Measurements from ENCODE around the gene CPED1. TPM values are rescaled to one million over a fixed set of nuclear protein-coding genes. Genes with fewer than 3 reads are reported as not detected.

The CPED1 gene
- total and polyA plus RNA-seq, 2 experiments from 2014 or later: 0.17 to 0.47 TPM

DNA sequence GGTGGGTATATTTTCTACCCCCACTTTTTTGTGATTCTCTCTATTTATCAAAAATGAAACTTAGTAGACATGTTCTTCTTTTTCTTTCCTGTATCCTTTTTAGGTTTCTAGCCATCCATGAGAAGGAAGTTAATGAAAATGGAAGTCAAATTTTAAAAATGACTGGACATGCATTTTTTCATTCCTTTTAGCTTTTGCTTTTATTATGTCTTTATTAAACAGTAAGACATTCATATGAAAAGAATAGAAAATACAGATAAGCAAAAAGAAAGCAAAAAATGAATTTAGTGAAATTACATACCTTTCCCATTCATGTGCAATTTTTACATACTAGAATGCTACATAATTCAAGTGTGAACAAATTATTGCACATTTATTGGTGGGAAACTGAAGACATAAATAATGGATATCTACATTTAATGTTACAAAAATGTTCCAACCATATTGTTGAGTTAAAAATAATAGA, 88.7 kb downstream of the CPED1 start (continued):
- TF ChIP-seq, protein P1, sequence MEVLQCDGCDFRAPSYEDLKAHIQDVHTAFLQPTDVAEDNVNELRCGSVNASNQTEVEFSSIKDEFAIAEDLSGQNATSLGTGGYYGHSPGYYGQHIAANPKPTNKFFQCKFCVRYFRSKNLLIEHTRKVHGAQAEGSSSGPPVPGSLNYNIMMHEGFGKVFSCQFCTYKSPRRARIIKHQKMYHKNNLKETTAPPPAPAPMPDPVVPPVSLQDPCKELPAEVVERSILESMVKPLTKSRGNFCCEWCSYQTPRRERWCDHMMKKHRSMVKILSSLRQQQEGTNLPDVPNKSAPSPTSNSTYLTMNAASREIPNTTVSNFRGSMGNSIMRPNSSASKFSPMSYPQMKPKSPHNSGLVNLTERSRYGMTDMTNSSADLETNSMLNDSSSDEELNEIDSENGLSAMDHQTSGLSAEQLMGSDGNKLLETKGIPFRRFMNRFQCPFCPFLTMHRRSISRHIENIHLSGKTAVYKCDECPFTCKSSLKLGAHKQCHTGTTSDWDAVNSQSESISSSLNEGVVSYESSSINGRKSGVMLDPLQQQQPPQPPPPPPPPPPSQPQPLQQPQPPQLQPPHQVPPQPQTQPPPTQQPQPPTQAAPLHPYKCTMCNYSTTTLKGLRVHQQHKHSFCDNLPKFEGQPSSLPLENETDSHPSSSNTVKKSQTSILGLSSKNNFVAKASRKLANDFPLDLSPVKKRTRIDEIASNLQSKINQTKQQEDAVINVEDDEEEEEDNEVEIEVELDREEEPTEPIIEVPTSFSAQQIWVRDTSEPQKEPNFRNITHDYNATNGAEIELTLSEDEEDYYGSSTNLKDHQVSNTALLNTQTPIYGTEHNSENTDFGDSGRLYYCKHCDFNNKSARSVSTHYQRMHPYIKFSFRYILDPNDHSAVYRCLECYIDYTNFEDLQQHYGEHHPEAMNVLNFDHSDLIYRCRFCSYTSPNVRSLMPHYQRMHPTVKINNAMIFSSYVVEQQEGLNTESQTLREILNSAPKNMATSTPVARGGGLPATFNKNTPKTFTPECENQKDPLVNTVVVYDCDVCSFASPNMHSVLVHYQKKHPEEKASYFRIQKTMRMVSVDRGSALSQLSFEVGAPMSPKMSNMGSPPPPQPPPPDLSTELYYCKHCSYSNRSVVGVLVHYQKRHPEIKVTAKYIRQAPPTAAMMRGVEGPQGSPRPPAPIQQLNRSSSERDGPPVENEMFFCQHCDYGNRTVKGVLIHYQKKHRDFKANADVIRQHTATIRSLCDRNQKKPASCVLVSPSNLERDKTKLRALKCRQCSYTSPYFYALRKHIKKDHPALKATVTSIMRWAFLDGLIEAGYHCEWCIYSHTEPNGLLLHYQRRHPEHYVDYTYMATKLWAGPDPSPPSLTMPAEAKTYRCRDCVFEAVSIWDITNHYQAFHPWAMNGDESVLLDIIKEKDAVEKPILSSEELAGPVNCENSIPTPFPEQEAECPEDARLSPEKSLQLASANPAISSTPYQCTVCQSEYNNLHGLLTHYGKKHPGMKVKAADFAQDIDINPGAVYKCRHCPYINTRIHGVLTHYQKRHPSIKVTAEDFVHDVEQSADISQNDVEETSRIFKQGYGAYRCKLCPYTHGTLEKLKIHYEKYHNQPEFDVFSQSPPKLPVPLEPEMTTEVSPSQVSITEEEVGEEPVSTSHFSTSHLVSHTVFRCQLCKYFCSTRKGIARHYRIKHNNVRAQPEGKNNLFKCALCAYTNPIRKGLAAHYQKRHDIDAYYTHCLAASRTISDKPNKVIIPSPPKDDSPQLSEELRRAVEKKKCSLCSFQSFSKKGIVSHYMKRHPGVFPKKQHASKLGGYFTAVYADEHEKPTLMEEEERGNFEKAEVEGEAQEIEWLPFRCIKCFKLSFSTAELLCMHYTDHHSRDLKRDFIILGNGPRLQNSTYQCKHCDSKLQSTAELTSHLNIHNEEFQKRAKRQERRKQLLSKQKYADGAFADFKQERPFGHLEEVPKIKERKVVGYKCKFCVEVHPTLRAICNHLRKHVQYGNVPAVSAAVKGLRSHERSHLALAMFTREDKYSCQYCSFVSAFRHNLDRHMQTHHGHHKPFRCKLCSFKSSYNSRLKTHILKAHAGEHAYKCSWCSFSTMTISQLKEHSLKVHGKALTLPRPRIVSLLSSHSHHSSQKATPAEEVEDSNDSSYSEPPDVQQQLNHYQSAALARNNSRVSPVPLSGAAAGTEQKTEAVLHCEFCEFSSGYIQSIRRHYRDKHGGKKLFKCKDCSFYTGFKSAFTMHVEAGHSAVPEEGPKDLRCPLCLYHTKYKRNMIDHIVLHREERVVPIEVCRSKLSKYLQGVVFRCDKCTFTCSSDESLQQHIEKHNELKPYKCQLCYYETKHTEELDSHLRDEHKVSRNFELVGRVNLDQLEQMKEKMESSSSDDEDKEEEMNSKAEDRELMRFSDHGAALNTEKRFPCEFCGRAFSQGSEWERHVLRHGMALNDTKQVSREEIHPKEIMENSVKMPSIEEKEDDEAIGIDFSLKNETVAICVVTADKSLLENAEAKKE (CRISPR knock-in tag; IDR thresholded peaks at IDR 0.05): no peak
- TF ChIP-seq EZH2 (IDR thresholded peaks at IDR 0.05; ENCODE audit: low read depth, unreplicated experiment) (no peak), CREB1 (CRISPR knock-in tag; IDR thresholded peaks at IDR 0.05; ENCODE audit: low read depth) (no peak), STAT1 (IDR thresholded peaks at IDR 0.05; ENCODE audit: unreplicated experiment) (no peak), POLR2AphosphoS5 (IDR thresholded peaks at IDR 0.05; ENCODE audit: low read depth) (no peak), NANOG (IDR thresholded peaks at IDR 0.05; ENCODE audit: borderline replicate concordance) (no peak)
- TF ChIP-seq, protein P2, sequence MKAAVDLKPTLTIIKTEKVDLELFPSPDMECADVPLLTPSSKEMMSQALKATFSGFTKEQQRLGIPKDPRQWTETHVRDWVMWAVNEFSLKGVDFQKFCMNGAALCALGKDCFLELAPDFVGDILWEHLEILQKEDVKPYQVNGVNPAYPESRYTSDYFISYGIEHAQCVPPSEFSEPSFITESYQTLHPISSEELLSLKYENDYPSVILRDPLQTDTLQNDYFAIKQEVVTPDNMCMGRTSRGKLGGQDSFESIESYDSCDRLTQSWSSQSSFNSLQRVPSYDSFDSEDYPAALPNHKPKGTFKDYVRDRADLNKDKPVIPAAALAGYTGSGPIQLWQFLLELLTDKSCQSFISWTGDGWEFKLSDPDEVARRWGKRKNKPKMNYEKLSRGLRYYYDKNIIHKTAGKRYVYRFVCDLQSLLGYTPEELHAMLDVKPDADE (IDR thresholded peaks at IDR 0.05): no peak

DNA sequence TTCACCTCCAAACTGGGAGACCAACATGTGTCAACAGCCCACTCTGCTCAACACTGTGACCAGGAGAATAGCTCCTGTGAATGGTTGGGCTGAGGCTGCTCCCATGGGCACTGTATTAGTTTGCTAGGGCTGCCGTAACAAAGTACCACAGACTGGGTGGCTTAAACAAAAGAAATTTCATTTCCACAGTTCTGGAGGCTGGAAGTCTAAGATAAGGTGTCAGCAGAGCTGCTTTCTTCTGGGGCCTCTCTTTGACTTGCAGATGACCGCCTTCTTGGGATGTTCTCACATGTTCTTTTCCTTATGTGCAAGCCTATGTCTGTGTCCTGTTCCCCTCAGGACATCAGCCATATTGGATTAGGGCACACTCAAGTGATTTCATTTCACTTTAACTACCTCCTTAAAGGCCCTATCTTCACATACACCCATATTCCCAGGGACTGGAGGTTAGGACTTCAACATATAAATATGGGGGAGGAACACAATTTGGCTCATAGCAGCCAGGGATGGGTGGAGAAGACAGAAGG, 90.3 kb downstream of the CPED1 start:
- no peaks in the 10 kb centered on the region for H3K36me3 ChIP-seq (ENCODE audit: insufficient read depth)
- no peaks in the 10 kb centered on the region for H3K27me3 Mint-ChIP-seq (ENCODE audit: insufficient read depth, low read depth, poor library complexity)
- H3K4me1 Mint-ChIP-seq: peaks cover 7% of the 10 kb centered on the region; the same call in 2 of the 3 replicates
- TF ChIP-seq CREB1 (CRISPR knock-in tag; IDR thresholded peaks at IDR 0.05; ENCODE audit: low read depth) (no peak), ZNF331 (CRISPR knock-in tag; IDR thresholded peaks at IDR 0.05; ENCODE audit: low read depth) (no peak), EZH2phosphoT487 (IDR thresholded peaks at IDR 0.05; ENCODE audit: unreplicated experiment) (no peak), EZH2 (IDR thresholded peaks at IDR 0.05; ENCODE audit: low read depth, unreplicated experiment) (no peak), NANOG (IDR thresholded peaks at IDR 0.05; ENCODE audit: borderline replicate concordance) (no peak), STAT1 (IDR thresholded peaks at IDR 0.05; ENCODE audit: unreplicated experiment) (no peak), POLR2AphosphoS5 (IDR thresholded peaks at IDR 0.05; ENCODE audit: low read depth) (no peak), JUNB (IDR thresholded peaks at IDR 0.05; ENCODE audit: unreplicated experiment) (no peak)
- TF ChIP-seq, protein P3, sequence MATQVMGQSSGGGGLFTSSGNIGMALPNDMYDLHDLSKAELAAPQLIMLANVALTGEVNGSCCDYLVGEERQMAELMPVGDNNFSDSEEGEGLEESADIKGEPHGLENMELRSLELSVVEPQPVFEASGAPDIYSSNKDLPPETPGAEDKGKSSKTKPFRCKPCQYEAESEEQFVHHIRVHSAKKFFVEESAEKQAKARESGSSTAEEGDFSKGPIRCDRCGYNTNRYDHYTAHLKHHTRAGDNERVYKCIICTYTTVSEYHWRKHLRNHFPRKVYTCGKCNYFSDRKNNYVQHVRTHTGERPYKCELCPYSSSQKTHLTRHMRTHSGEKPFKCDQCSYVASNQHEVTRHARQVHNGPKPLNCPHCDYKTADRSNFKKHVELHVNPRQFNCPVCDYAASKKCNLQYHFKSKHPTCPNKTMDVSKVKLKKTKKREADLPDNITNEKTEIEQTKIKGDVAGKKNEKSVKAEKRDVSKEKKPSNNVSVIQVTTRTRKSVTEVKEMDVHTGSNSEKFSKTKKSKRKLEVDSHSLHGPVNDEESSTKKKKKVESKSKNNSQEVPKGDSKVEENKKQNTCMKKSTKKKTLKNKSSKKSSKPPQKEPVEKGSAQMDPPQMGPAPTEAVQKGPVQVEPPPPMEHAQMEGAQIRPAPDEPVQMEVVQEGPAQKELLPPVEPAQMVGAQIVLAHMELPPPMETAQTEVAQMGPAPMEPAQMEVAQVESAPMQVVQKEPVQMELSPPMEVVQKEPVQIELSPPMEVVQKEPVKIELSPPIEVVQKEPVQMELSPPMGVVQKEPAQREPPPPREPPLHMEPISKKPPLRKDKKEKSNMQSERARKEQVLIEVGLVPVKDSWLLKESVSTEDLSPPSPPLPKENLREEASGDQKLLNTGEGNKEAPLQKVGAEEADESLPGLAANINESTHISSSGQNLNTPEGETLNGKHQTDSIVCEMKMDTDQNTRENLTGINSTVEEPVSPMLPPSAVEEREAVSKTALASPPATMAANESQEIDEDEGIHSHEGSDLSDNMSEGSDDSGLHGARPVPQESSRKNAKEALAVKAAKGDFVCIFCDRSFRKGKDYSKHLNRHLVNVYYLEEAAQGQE (IDR thresholded peaks at IDR 0.05; ENCODE audit: unreplicated experiment): no peak
- TF ChIP-seq, protein P4, sequence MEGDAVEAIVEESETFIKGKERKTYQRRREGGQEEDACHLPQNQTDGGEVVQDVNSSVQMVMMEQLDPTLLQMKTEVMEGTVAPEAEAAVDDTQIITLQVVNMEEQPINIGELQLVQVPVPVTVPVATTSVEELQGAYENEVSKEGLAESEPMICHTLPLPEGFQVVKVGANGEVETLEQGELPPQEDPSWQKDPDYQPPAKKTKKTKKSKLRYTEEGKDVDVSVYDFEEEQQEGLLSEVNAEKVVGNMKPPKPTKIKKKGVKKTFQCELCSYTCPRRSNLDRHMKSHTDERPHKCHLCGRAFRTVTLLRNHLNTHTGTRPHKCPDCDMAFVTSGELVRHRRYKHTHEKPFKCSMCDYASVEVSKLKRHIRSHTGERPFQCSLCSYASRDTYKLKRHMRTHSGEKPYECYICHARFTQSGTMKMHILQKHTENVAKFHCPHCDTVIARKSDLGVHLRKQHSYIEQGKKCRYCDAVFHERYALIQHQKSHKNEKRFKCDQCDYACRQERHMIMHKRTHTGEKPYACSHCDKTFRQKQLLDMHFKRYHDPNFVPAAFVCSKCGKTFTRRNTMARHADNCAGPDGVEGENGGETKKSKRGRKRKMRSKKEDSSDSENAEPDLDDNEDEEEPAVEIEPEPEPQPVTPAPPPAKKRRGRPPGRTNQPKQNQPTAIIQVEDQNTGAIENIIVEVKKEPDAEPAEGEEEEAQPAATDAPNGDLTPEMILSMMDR (conservative IDR thresholded peaks at IDR 0.05; ENCODE audit: low read depth in 2 of 2): no peak

More for the DNA sequence above, 90.3 kb downstream of the CPED1 start:
- Mint-ChIP-seq H3K4me3 (no peak overlapping the region), H3K36me3 (ENCODE audit: low read depth) (no peaks in the 10 kb centered on the region), H3K27ac (no peak overlapping the region), H3K9me3 (no peaks in the 10 kb centered on the region)
- Histone ChIP-seq H3K27me3 (ENCODE audit: insufficient read depth) (no peaks in the 10 kb centered on the region), H3K4me1 (ENCODE audit: insufficient read depth) (peaks cover 6% of the 10 kb centered on the region; the same call in 1 of the 2 replicates), H3K4me2 (no peak overlapping the region), H3K4me3 (no peak overlapping the region), H3K27ac (ENCODE audit: low read depth) (no peak overlapping the region), H4K20me1 (replicated peaks; ENCODE audit: insufficient read depth) (no peaks in the 10 kb centered on the region), H3F3A (replicated peaks; ENCODE audit: low read depth) (no peaks in the 10 kb centered on the region), H2AFZ (peak overlapping the region; percentile 70; the same call in 1 of the 2 replicates), H3K9me2 (ENCODE audit: insufficient read depth) (peaks cover 3% of the 10 kb centered on the region; the same call in 1 of the 2 replicates), H3K79me2 (replicated peaks; ENCODE audit: insufficient read depth) (no peaks in the 10 kb centered on the region)
- DNase-seq (ENCODE audit: low spot score): no peak
- no peak for ATAC-seq

Data from GM23338 (cell line).